GM12872 (cell line): ENCODE results near the gene KCNMB2.

Experiments used
- TF ChIP-seq, protein P1 (sequence below): IDR thresholded peaks from 3 replicates; pipeline ENCODE4 v1.5.1; 2011; ENCODE audit warnings: low read depth, mild to moderate bottlenecking, low read length, moderate library complexity; ENCODE audit not compliant: insufficient read depth

The KCNMB2 gene

DNA sequence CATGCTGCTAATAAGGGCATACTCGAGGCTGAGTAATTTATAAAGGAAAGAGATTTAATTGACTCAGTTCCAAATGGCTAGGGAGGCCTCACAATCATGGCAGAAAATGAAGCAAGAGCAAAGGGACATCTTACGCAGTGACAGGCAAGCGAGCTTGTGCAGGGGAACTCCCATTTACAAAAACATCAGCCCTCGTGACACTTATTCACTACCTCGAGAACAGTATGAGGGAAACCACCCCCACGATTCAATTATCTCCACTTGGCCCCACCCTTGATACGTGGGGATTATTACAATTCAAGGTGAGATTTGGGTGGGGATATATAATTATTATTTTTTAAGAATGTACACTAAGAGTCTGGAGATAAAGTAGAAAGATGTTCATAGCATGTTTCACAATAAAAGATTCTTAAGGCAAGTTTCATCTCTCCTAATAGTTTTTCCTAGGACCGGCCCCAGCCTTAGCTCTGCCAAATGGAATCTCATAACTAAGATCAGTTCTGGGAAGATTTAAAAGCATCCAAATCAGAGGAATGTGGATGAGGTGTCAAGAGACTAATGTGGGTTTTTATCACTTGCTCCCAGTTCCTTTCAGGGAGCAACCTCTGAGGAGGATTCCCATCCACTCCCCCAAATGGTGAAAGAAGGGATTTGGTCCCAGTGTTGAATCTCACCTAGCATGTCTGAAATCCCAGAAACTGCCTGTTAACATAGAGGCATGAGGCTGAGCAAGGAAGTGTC lies 314.4 kb downstream of the KCNMB2 start:
- TF ChIP-seq, protein P1, sequence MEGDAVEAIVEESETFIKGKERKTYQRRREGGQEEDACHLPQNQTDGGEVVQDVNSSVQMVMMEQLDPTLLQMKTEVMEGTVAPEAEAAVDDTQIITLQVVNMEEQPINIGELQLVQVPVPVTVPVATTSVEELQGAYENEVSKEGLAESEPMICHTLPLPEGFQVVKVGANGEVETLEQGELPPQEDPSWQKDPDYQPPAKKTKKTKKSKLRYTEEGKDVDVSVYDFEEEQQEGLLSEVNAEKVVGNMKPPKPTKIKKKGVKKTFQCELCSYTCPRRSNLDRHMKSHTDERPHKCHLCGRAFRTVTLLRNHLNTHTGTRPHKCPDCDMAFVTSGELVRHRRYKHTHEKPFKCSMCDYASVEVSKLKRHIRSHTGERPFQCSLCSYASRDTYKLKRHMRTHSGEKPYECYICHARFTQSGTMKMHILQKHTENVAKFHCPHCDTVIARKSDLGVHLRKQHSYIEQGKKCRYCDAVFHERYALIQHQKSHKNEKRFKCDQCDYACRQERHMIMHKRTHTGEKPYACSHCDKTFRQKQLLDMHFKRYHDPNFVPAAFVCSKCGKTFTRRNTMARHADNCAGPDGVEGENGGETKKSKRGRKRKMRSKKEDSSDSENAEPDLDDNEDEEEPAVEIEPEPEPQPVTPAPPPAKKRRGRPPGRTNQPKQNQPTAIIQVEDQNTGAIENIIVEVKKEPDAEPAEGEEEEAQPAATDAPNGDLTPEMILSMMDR = no peak

DNA sequence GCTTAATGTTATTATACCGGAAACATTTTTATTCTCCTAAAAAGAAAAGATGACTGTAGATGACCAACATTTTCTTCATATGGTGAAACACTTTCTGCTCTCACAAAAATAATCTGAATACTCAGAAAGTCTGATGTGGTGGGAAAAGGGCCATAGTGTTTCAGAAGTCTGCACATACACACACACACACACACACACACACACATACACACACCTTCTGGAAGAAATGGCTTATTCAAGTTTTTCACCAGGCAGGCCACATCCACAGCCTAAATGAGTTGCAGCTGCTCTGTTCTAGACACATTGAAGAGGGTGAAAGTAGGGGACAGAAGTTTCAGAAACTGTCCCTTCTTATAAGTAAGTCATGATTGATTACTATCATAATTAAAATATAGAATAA lies 315.3 kb downstream of the KCNMB2 start:
- TF ChIP-seq, protein P1 = no peak

DNA sequence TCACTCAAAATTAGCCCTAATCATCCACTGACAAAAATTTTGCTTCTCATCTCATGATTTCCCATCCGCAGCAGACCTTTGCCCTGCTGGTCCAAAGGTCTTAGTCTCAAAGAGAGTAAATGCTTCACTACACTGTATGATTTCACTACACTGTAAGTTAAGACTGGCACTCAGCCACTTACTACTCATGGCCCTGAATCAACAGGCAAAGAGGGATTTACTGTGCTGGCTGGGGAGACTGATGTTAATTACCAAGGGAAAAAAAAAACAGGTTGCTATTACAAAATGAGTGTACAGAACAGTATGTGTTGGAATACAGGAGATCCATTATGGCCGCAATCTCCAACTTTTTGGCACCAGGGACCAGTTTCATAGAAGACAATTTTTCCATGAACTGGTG lies 320.6 kb downstream of the KCNMB2 start:
- TF ChIP-seq, protein P1 = no peak

DNA sequence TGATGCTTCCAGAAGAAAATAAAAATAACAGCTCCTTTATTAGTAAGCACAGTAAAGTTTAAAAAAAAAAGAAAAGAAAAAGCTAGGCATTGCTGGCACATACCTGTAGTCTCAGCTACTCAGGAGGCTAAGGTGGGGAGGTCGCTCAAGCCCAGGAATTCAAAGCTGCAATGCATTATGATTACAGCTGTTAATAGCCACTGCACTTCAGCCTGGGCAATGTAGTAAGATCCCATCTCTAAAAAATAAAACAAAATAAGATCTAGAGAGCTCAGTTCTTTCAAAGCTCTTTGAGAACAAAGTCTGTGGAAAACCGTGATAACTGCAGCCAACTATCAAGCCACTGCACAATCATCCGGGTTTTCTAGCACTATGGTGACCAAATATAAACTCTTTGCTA lies 323.1 kb downstream of the KCNMB2 start:
- TF ChIP-seq, protein P1 = no peak

DNA sequence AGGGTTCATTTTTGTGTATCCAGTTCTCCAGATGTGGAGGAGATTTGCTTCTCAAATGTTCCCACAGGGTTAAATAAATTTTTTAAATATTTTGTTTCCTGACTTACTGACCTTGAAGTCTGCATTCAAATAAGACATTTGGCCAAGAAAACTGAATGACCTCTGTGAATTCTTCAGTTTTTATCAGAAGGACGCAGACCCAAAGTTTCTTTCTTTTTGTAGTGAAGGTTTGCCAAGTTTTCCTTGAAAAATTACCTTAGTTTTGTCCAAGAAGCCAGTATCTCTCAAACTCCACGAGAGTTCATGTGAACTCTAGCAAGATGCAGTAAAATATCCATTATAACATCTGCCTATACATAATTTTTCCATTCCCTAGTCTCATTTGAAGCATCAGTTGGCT lies 332.4 kb downstream of the KCNMB2 start:
- TF ChIP-seq, protein P1 = no peak

DNA sequence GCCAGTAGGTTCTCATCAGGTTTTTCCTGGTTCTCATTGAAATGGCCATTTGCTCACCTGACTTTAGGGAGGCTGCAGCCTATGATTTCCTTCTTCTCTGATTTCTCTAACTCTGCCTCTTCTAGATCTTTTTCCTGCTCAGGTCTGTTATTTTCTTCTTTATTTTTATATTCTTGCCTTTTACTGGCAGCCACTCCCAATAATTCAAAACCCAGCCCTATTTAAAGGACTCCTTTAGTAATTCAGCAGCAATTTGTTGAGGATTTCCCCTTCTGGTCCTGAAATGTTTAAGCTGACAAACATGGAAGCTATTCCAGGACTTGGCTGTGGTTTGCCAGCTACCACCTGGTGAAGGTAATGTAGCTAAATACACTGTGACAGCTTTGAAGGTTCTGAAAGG lies 333.8 kb downstream of the KCNMB2 start:
- TF ChIP-seq, protein P1 = no peak

DNA sequence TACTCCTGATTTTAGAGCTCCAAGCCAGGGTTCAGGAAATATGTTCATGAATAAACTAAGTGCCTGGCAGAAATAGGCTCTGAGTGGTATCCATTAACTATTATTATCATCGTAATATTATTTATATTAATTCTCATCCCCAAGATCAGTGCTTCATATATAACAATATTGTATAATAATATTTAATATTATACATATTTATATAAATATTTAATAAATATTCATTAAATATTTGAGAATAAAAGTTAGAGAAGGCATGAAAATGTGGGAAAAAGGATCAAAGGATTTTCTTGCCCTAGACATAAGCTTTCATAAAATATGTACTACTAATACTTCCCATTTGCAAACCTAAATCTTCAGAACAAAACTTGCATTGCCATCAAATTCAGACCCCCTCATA lies 338.9 kb downstream of the KCNMB2 start:
- TF ChIP-seq, protein P1 = no peak
